Nephron (organoid): ENCODE data around the gene VAV1.
"Not testable (repeated sequence)": the region's sequence is repeated elsewhere in the genome, so short reads cannot be mapped to it uniquely, and the experiment has no call there.

Experiments used
- H3K27ac Mint-ChIP-seq, 3 experiments: 2 replicates each; pipeline ENCODE4 v1.8.0; 2020; ENCODE audit warnings: mixed read lengths in 3 of 3, mild to moderate bottlenecking in 2 of 3, moderate library complexity in 1 of 3
- H3K27me3 Mint-ChIP-seq: 2 replicates; pipeline ENCODE4 v1.8.0; 2021; ENCODE audit warnings: low read depth, mild to moderate bottlenecking, moderate library complexity, mixed read lengths
- H3K36me3 Mint-ChIP-seq: 2 replicates; pipeline ENCODE4 v1.8.0; 2020; ENCODE audit warnings: low read depth, mixed read lengths
- H3K4me1 Mint-ChIP-seq: 2 replicates; pipeline ENCODE4 v1.8.0; 2020; ENCODE audit warnings: mixed read lengths
- H3K4me3 Mint-ChIP-seq, 3 experiments: 2 replicates each; pipeline ENCODE4 v1.8.0; 2020; ENCODE audit warnings: mild to moderate bottlenecking in 3 of 3, mixed read lengths in 3 of 3, moderate library complexity in 2 of 3
- H3K9me3 Mint-ChIP-seq: 2 replicates; pipeline ENCODE4 v1.8.0; 2020; ENCODE audit warnings: mixed read lengths
- TF ChIP-seq, protein P1 (sequence below), 3 experiments: fragments of 200-600 bp; sonication (generic); IDR thresholded peaks; one replicate each; pipeline ENCODE4 v1.5.0; 2021; ENCODE audit warnings: antibody characterized with exemption in 3 of 3; ENCODE audit not compliant: unreplicated experiment in 3 of 3

VAV1 gene

DNA sequence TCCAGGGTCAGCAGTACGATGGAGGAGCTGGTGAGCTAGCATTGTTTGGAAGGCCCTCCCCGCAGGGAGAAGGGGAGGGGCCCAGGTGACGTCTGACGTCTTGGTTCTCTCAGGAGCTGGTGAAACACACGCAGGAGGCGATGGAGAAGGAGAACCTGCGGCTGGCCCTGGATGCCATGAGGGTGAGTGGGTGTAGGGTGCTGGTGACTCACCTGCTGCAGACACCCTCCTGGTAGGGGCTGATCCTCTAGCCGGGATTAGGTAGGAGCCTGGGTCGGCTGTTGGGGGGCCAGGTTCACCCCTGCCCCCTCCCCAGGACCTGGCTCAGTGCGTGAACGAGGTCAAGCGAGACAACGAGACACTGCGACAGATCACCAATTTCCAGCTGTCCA is 55.8 kb downstream of the VAV1 start:
- Mint-ChIP-seq H3K27me3 (peaks cover 15% of the 10 kb centered on the region), H3K4me3 (no peak overlapping the region)
- TF ChIP-seq, protein P1, sequence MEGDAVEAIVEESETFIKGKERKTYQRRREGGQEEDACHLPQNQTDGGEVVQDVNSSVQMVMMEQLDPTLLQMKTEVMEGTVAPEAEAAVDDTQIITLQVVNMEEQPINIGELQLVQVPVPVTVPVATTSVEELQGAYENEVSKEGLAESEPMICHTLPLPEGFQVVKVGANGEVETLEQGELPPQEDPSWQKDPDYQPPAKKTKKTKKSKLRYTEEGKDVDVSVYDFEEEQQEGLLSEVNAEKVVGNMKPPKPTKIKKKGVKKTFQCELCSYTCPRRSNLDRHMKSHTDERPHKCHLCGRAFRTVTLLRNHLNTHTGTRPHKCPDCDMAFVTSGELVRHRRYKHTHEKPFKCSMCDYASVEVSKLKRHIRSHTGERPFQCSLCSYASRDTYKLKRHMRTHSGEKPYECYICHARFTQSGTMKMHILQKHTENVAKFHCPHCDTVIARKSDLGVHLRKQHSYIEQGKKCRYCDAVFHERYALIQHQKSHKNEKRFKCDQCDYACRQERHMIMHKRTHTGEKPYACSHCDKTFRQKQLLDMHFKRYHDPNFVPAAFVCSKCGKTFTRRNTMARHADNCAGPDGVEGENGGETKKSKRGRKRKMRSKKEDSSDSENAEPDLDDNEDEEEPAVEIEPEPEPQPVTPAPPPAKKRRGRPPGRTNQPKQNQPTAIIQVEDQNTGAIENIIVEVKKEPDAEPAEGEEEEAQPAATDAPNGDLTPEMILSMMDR (IDR thresholded peaks at IDR 0.05; ENCODE audit: unreplicated experiment in 3 of 3): no peak

DNA sequence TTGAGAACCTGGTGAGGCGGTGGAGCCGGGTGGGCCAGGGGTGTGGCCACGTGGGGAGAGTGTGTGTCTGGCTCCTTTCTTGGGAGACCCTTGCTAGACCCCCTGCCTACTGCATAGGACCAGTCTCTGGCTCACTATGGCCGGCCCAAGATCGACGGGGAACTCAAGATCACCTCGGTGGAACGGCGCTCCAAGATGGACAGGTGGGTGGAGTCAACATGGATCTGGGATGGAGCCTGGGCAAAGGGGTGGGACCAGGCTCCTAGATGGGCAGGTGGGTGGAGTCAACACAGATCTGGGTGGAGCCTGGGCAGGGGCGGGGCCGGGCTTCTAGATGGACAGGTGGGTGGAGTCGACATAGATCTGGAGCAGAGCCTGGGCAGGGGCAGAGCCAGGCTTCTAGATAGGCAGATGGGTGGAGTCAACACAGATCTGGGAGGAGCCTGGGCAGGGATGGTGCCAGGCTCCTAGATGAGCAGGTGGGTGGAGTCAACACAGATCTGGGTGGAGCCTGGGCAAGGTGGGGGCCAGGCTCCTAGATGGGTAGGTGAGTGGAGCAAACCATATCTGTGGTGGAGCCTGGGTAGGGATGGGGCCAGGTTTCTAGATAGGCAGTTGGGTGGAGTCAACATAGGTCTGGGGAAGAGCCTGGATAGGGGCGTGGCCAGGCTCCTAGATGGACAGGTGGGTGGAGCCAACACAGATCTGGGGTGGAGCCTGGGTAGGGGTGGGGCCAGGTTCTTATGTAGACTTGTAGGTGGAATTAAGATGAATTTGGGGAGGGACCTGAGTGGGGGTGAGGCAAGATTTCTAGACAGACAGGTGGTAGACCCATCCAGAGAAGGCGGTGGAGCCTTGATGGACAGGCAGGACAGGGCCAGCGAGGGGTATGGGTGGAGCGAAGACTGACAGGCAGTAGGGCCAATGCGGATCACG is 56.5 kb downstream of the VAV1 start:
- Mint-ChIP-seq H3K27me3 (peaks cover 15% of the 10 kb centered on the region), H3K4me1 (no peaks in the 10 kb centered on the region), H3K4me3 (no peak overlapping the region), H3K9me3 (peaks cover 16% of the 10 kb centered on the region), H3K36me3 (no peaks in the 10 kb centered on the region), H3K27ac (no peak overlapping the region)
- TF ChIP-seq, protein P1 (IDR thresholded peaks at IDR 0.05; ENCODE audit: unreplicated experiment in 3 of 3): no peak

More for the DNA sequence above, 55.8 kb downstream of the VAV1 start:
- H3K27ac Mint-ChIP-seq: no peak overlapping the region
- peaks cover 14% of the 10 kb centered on the region for H3K9me3 Mint-ChIP-seq
- no peaks in the 10 kb centered on the region for H3K4me1 Mint-ChIP-seq
- H3K36me3 Mint-ChIP-seq: no peaks in the 10 kb centered on the region

DNA sequence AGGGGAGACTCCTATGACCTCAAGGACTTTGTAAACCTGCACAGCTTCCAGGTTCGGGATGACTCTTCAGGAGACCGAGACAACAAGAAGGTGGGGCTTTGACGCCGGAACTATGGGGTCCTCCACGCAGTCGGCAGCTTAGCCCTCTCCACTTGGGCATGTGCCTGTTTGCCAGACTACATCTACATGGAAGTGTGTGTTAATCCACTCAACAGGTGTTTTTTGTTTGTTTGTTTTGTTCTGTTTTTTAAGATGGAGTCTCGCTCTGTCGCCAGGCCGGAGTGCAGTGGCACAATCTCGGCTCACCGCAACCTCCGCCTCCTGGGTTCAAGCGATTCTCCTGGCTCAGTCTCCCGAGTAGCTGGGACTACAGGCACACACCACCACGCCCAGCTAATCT is 57.3 kb downstream of the VAV1 start:
- Mint-ChIP-seq H3K9me3 (peaks cover 10% of the 10 kb centered on the region), H3K27me3 (peaks cover 15% of the 10 kb centered on the region)
- H3K4me1 Mint-ChIP-seq, H3K36me3 Mint-ChIP-seq, H3K27ac Mint-ChIP-seq, H3K4me3 Mint-ChIP-seq: not testable (repeated sequence)

DNA sequence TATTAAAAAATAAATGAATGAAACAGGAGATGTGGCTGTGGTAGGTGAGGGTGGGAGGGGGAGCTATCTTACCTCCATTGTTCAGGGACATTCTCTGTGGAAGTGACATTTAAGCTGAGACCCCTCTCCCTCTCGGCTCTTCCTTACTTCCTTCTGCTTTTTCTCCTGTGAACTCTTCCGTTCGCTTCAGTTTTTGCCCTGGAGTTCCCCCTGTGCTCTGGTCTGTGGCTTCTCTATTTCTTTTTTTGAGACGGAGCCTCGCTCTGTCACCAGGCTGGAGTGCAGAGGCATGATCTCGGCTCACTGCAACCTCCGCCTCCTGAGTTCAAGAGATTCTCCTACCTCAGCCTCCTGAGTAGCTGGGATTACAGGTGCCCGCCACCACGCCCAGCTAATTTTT is 58.6 kb downstream of the VAV1 start:
- not testable (repeated sequence) for H3K9me3 Mint-ChIP-seq, H3K27ac Mint-ChIP-seq, H3K4me3 Mint-ChIP-seq, H3K4me1 Mint-ChIP-seq, H3K36me3 Mint-ChIP-seq
- H3K27me3 Mint-ChIP-seq: peaks cover 15% of the 10 kb centered on the region

DNA sequence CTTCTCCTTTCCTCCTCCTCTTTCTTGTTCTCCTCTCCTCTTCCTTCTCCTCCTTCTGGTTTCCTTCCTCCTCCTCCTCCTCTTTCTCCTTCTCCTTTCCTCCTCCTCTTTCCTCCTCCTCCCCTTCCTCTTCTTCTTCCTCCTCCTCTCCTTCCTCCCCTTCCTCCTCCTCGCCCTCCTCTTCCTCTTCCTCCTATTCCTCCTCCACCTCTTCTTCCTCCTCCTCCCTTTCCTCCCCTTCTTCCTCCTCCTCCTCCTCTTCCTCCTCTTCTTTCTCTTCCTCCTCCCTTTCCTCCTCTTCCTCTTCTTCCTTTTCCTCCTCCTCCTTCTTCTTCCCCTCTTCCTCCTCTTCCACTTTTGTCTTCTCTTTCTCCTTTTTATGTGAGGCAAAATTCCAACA is 59.9 kb downstream of the VAV1 start:
- H3K27ac Mint-ChIP-seq: no peak overlapping the region
- TF ChIP-seq, protein P1 (IDR thresholded peaks at IDR 0.05; ENCODE audit: unreplicated experiment in 3 of 3): no peak
- H3K36me3 Mint-ChIP-seq: no peaks in the 10 kb centered on the region
- no peaks in the 10 kb centered on the region for H3K4me1 Mint-ChIP-seq
- peaks cover 9% of the 10 kb centered on the region for H3K9me3 Mint-ChIP-seq
- peaks cover 10% of the 10 kb centered on the region for H3K27me3 Mint-ChIP-seq
- no peak overlapping the region for H3K4me3 Mint-ChIP-seq

DNA sequence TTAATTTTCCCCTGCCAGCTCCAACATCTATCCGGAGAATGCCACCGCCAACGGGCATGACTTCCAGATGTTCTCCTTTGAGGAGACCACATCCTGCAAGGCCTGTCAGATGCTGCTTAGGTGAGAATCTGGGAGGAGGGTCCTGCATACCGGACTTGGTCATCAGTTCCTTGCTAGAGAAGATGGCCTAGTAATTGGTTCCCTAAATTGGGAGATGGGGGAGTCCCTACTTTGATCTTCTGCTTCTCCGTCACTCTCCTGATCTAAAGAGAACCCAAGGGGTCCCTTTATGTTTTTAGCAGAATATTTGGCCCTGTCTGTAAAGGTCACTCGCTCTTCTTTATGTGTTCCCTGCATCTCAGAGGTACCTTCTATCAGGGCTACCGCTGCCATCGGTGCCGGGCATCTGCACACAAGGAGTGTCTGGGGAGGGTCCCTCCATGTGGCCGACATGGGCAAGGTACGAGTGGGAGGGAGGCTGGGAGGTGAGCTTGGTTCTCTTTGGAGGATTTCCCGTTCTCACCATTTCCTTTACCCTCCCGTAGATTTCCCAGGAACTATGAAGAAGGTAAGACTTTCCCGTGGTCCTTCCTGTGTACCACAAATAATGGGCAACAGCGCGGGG is 60.8 kb downstream of the VAV1 start:
- H3K4me3 Mint-ChIP-seq: no peak overlapping the region
- TF ChIP-seq, protein P1 (IDR thresholded peaks at IDR 0.05; ENCODE audit: unreplicated experiment in 3 of 3): no peak
- no peaks in the 10 kb centered on the region for H3K36me3 Mint-ChIP-seq
- H3K27me3 Mint-ChIP-seq: peaks cover 10% of the 10 kb centered on the region
- no peaks in the 10 kb centered on the region for H3K4me1 Mint-ChIP-seq
- H3K27ac Mint-ChIP-seq: no peak overlapping the region
- peaks cover 11% of the 10 kb centered on the region for H3K9me3 Mint-ChIP-seq
